ENCODE results near the gene ERFE. TPM values are rescaled to one million over a fixed set of nuclear protein-coding genes. Genes with fewer than 3 reads are reported as not detected.
"Not testable (repeated sequence)": the region's sequence is repeated elsewhere in the genome, so short reads cannot be mapped to it uniquely, and the experiment has no call there.

ERFE gene
- total RNA-seq, 4 donors from 2014 or later: 0.83 TPM; not detected in 3

- H3K9me3 ChIP-seq: no peaks in the 10 kb centered on the region
- H3K4me3 ChIP-seq: no peak overlapping the region
- peaks cover 5 to 19% of the 10 kb centered on the region in 2 donors for H3K4me1 ChIP-seq
- DNase-seq: no peak
- no peaks in the 10 kb centered on the region for H3K36me3 ChIP-seq
- intact Hi-C loops (cut with DNase I; ENCODE audit: low total_unique reads): no loop called here
- peak overlapping the region; percentile 13 to 41 for H3K27ac ChIP-seq
- H3K27me3 ChIP-seq: peaks cover 0 to 7% of the 10 kb centered on the region in 2 donors
- TF ChIP-seq POLR2A (IDR thresholded peaks at IDR 0.05) (no peak), CTCF (IDR thresholded peaks at IDR 0.05) (no peak)
Observed at GRCh38 chr2:238168196-238169047, 9.7 kb downstream of the ERFE start.

GRCh38 chr2:238169048-238169707 is 10.4 kb downstream of the ERFE start:
- Histone ChIP-seq H3K36me3 (no peaks in the 10 kb centered on the region), H3K4me1 (peaks cover 5 to 12% of the 10 kb centered on the region in 2 donors), H3K27me3 (peaks cover 0 to 2% of the 10 kb centered on the region in 2 donors), H3K4me3 (no peak overlapping the region), H3K27ac (peak overlapping the region; percentile 23 to 41), H3K9me3 (no peaks in the 10 kb centered on the region)
- TF ChIP-seq CTCF (IDR thresholded peaks at IDR 0.05): no peak
- TF ChIP-seq POLR2A (IDR thresholded peaks at IDR 0.05): no peak
- intact Hi-C loops (cut with DNase I; ENCODE audit: low total_unique reads): no loop called here
- DNase-seq: peak; percentile 45 to 73

GRCh38 chr2:238169708-238170251 is 11.0 kb downstream of the ERFE start:
- H3K36me3 ChIP-seq: no peaks in the 10 kb centered on the region
- H3K4me3 ChIP-seq: no peak overlapping the region
- TF ChIP-seq POLR2A (IDR thresholded peaks at IDR 0.05): no peak
- no peak for TF ChIP-seq CTCF (IDR thresholded peaks at IDR 0.05)
- intact Hi-C loops (cut with DNase I; ENCODE audit: low total_unique reads): no loop called here
- H3K27ac ChIP-seq: peak overlapping the region; percentile 23 to 29
- no peaks in the 10 kb centered on the region for H3K9me3 ChIP-seq
- peaks cover 5 to 12% of the 10 kb centered on the region in 2 donors for H3K4me1 ChIP-seq
- no peak for DNase-seq
- no peaks in the 10 kb centered on the region for H3K27me3 ChIP-seq

DNA sequence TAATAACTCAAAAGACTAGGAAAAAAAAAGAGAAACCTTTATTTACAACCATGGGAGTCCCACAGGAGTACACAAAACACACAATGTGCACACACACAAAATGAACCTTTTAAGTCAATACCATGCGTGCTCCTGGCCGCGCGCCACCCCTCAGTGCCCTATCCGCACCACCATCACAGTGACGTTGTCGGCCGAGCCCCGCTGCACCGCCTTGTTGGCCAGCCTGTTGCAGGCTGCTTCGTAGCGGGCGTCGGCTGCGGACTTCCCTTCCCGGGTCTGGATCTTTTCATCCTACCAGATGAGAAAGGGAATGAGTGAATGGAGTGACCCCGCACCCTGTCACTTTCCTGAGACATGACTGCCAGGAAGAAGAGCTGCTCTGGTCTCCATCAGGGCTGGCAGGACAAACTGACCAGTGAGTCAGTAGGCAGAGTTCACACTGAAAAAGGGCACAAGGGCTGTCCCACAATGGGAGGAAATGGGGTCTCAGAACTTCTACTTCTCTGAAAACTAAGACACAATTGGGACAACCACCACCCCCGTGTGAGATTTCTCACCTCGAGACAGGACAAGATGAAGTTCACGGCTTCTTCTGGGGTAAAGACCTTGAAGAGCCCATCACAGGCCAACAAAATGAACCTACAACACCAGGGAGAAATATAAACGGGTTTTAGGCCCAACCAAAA is 11.8 kb downstream of the ERFE start:
- no peaks in the 10 kb centered on the region for H3K36me3 ChIP-seq

GRCh38 chr2:238171072-238171431 is 12.3 kb downstream of the ERFE start:
- H3K27ac ChIP-seq; DNase-seq; H3K36me3 ChIP-seq; H3K4me3 ChIP-seq; intact Hi-C loops (cut with DNase I; ENCODE audit: low total_unique reads); H3K9me3 ChIP-seq; H3K27me3 ChIP-seq: not testable (repeated sequence)
- H3K4me1 ChIP-seq: peaks cover 5 to 12% of the 10 kb centered on the region in 2 donors

More for the DNA sequence above, 11.8 kb downstream of the ERFE start:
- Histone ChIP-seq H3K4me3 (no peak overlapping the region), H3K27ac (peak overlapping the region; percentile 6 to 29), H3K27me3 (no peaks in the 10 kb centered on the region), H3K9me3 (no peaks in the 10 kb centered on the region), H3K4me1 (peaks cover 5 to 12% of the 10 kb centered on the region in 2 donors)
- peak in 1 of 2 donors; percentile 17 for DNase-seq
- TF ChIP-seq POLR2A (IDR thresholded peaks at IDR 0.05) (no peak), CTCF (IDR thresholded peaks at IDR 0.05) (no peak)
- intact Hi-C loops (cut with DNase I; ENCODE audit: low total_unique reads): no loop called here
